IMR-90 (cell line): Measurements from ENCODE around the gene ZNF19. TPM values are rescaled to one million over a fixed set of nuclear protein-coding genes. Genes with fewer than 3 reads are reported as not detected.

Experiments
- ATAC-seq: fragments of 200-7000 bp; cut with Tn5 transposase; 2 replicates; pipeline ENCODE4 v1.9.1; 2020; ENCODE audit warnings: low read depth, mild to moderate bottlenecking, moderate library complexity
- BruUV-seq: library from RNA; stranded (reverse); fragments of 400-500 nt; replicated peaks from 2 replicates; lab custom pipeline; 2021; lab: Mats Ljungman, UMichigan
- CTCF ChIA-PET: fragments of 300-600 bp; formaldehyde crosslinking; extraction: SDS; loops from one replicate; lab custom pipeline; 2021; ENCODE audit warnings: antibody characterized with exemption; lab: Yijun Ruan, JAX
- POLR2A ChIA-PET: fragments of 300-600 bp; sonication (Branson Sonifier 250); formaldehyde crosslinking; loops from one replicate; lab custom pipeline; 2022; ENCODE audit warnings: antibody characterized with exemption; ENCODE audit not compliant: unreplicated experiment; lab: Charles Lee
- DNase-seq: peaks from one replicate; pipeline ENCODE4 v3.0.0; 2013
- H2AFZ ChIP-seq: replicated peaks from 2 replicates; pipeline ENCODE3; 2013; ENCODE audit warnings: low read length, mild to moderate bottlenecking; ENCODE audit not compliant: poor library complexity
- H2AK5ac ChIP-seq: 2 replicates; pipeline ENCODE4 v1.6.1; 2013; ENCODE audit warnings: low read depth, low read length, inconsistent platforms
- H2AK9ac ChIP-seq: replicated peaks from 2 replicates; pipeline ENCODE3; 2013; ENCODE audit warnings: mild to moderate bottlenecking, low read depth, low read length, moderate library complexity; ENCODE audit not compliant: poor library complexity
- H2BK120ac ChIP-seq: 2 replicates; pipeline ENCODE4 v1.6.1; 2013; ENCODE audit warnings: low read depth, low read length, inconsistent platforms
- H2BK15ac ChIP-seq: 3 replicates; pipeline ENCODE4 v1.6.1; 2013; ENCODE audit warnings: low read depth, low read length, inconsistent platforms
- H2BK20ac ChIP-seq: 2 replicates; pipeline ENCODE4 v1.6.1; 2013; ENCODE audit warnings: low read depth, mild to moderate bottlenecking, inconsistent platforms, low read length, moderate library complexity
- H2BK5ac ChIP-seq: 2 replicates; pipeline ENCODE4 v1.6.1; 2013; ENCODE audit warnings: mild to moderate bottlenecking, low read depth, low read length, inconsistent platforms; ENCODE audit not compliant: poor library complexity, severe bottlenecking
- H3K14ac ChIP-seq: replicated peaks from 2 replicates; pipeline ENCODE4 v1.6.1; 2013; ENCODE audit warnings: low read depth, low read length, inconsistent platforms
- H3K18ac ChIP-seq: 2 replicates; pipeline ENCODE4 v1.6.1; 2013; ENCODE audit warnings: low read depth, low read length, control low read depth
- H3K23ac ChIP-seq: 2 replicates; pipeline ENCODE4 v1.6.1; 2013; ENCODE audit warnings: low read depth, low read length, inconsistent platforms
- H3K27ac ChIP-seq: 2 replicates; pipeline ENCODE4 v1.5.1; 2013; ENCODE audit warnings: mild to moderate bottlenecking, control low read depth, low read length; ENCODE audit not compliant: insufficient read depth
- H3K27me3 ChIP-seq: 2 replicates; pipeline ENCODE4 v1.6.1; 2013; ENCODE audit warnings: low read length; ENCODE audit not compliant: control insufficient read depth, insufficient read depth
- H3K36me3 ChIP-seq: 2 replicates; pipeline ENCODE4 v1.6.1; 2013; ENCODE audit warnings: low read length, mixed read lengths; ENCODE audit not compliant: control insufficient read depth, insufficient read depth
- H3K4ac ChIP-seq: 2 replicates; pipeline ENCODE4 v1.6.1; 2013; ENCODE audit warnings: low read depth, low read length, inconsistent platforms
- H3K4me1 ChIP-seq: 2 replicates; pipeline ENCODE4 v1.6.1; 2013; ENCODE audit warnings: low read length, mixed read lengths; ENCODE audit not compliant: control insufficient read depth, insufficient read depth
- H3K4me2 ChIP-seq: 2 replicates; pipeline ENCODE4 v1.6.1; 2013; ENCODE audit warnings: low read depth, mild to moderate bottlenecking, control low read depth, low read length, moderate library complexity
- H3K4me3 ChIP-seq: 2 replicates; pipeline ENCODE4 v1.5.1; 2013; ENCODE audit warnings: low read depth, mild to moderate bottlenecking, control low read depth, low read length, moderate library complexity; ENCODE audit not compliant: insufficient read depth
- H3K56ac ChIP-seq: 2 replicates; pipeline ENCODE4 v1.6.1; 2013; ENCODE audit warnings: low read length, inconsistent platforms; ENCODE audit not compliant: insufficient read depth; ENCODE audit errors: extremely low read depth
- H3K79me1 ChIP-seq, 2 experiments: 2 replicates each; pipeline ENCODE4 v1.6.1; 2013; ENCODE audit warnings: low read length in 2 of 2, inconsistent platforms in 1 of 2, low read depth in 1 of 2
- H3K9ac ChIP-seq: 2 replicates; pipeline ENCODE4 v1.6.1; 2013; ENCODE audit warnings: low read depth, low read length, control low read depth
- H3K9me1 ChIP-seq: 2 replicates; pipeline ENCODE4 v1.6.1; 2013; ENCODE audit warnings: low read length, inconsistent platforms; ENCODE audit not compliant: insufficient read depth
- H3K9me3 ChIP-seq: 2 replicates; pipeline ENCODE4 v1.6.1; 2013; ENCODE audit warnings: low read length; ENCODE audit not compliant: control insufficient read depth, insufficient read depth
- H4K20me1 ChIP-seq: 2 replicates; pipeline ENCODE4 v1.6.1; 2013; ENCODE audit warnings: low read length, inconsistent platforms; ENCODE audit not compliant: insufficient read depth
- H4K5ac ChIP-seq: 2 replicates; pipeline ENCODE4 v1.6.1; 2013; ENCODE audit warnings: mild to moderate bottlenecking, low read depth, low read length, control low read depth
- H4K8ac ChIP-seq, 2 experiments: 2 replicates each; pipeline ENCODE4 v1.6.1; 2013; ENCODE audit warnings: low read depth in 2 of 2, low read length in 2 of 2, control low read depth in 1 of 2, inconsistent platforms in 1 of 2
- H4K91ac ChIP-seq: 2 replicates; pipeline ENCODE4 v1.6.1; 2013; ENCODE audit warnings: low read depth, low read length, inconsistent platforms; ENCODE audit not compliant: insufficient read depth
- CTCF ChIP-seq: conservative IDR thresholded peaks from 2 replicates; pipeline ENCODE4 v1.5.1; 2012; ENCODE audit warnings: mild to moderate bottlenecking, low read depth, low read length, improper control_type of control experiment
- FOS ChIP-seq: fragments of 150-350 bp; IDR thresholded peaks from 2 replicates; pipeline ENCODE4 v1.6.1; 2016; ENCODE audit warnings: low read depth, low read length
- WGBS, 2 experiments: methylation state at CpG; one replicate each; pipeline versions ENCODE4 v1.1.5 to v1.1.7; 2013; ENCODE audit warnings: missing lambda C conversion rate in 2 of 2; ENCODE audit not compliant: insufficient read length in 1 of 2; ENCODE audit errors: extremely low coverage in 2 of 2; 5-methylcytosine and 5-hydroxymethylcytosine counted together
- dilution Hi-C: fragments of 300-500 bp; cut with HindIII; formaldehyde crosslinking; loops from one replicate; pipeline ENCODE4 v1.14.3; 2018; ENCODE audit warnings: low sequenced_read_pairs; ENCODE audit not compliant: unreplicated experiment
- in situ Hi-C: fragments of 300-500 bp; cut with MboI; formaldehyde crosslinking; loops from 3 replicates; pipeline ENCODE4 v1.14.3; 2019; ENCODE audit warnings: low sequenced_read_pairs, inconsistent platforms, mixed read lengths
- intact Hi-C: fragments of 100-400 bp; cut with micrococcal nuclease; formaldehyde crosslinking; loops from 2 replicates; pipeline ENCODE4 v1.10.0; 2022
- polyA plus RNA-seq, 3 experiments: library from polyadenylated mRNA; depleted of rRNA; stranded (reverse); fragments of >200 nt; gene quantifications; 2 replicates each; pipeline ENCODE4 v1.2.3, GENCODE V29; 2012; ENCODE audit warnings: low replicate concordance in 1 of 3
- total RNA-seq: library from RNA; depleted of rRNA; stranded (reverse); fragments of >200 nt; gene quantifications from 2 replicates; pipeline ENCODE4 v1.2.3, GENCODE V29; 2012

The ZNF19 gene
- total and polyA plus RNA-seq, 2 of the 4 experiments (the other 2 are of a cell fraction): 0.89 to 2.9 TPM

DNA sequence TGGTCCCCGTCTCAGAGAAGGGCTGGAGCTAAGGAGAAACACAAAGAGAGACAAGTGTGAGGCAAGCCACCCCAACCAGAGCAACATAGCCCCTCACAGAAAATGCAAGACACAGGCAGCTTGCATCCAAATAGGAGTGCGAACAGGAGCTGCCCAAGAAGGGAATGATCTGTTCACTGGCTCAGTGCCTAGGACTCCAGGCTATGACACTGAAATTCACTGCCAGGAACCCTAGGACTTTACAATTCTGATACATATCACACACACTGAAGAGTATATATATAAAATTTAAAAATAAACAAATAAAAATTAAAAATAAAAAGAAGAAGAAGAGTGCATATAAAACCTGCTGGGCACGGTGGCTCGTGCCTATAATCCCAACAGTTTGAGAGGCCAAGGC is 32.3 kb downstream of the ZNF19 start:
- no peaks in the 10 kb centered on the region for H3K9me1 ChIP-seq
- dilution Hi-C loops: no loop called here
- BruUV-seq: no TSS peak
- H3K4ac ChIP-seq: no peak overlapping the region
- H3K27me3 ChIP-seq: no peaks in the 10 kb centered on the region
- peaks cover 25% of the 10 kb centered on the region for H3K9me3 ChIP-seq
- H3K4me1 ChIP-seq: peaks cover 6% of the 10 kb centered on the region
- H3K18ac ChIP-seq: no peak overlapping the region
- no peak overlapping the region for H3K23ac ChIP-seq
- H4K8ac ChIP-seq: no peak overlapping the region
- H3K56ac ChIP-seq: no peak overlapping the region
- CTCF ChIA-PET: no interaction called here
- H2AK9ac ChIP-seq: no peak overlapping the region
- H3K36me3 ChIP-seq: peaks cover 48% of the 10 kb centered on the region
- intact Hi-C loops: no loop called here
- no peak overlapping the region for H3K14ac ChIP-seq
- no peak overlapping the region for H3K4me2 ChIP-seq
- no peak overlapping the region for H4K5ac ChIP-seq
- no CpG with 5 or more reads among the region's 4 CpGs for WGBS, 2 experiments
- no peak for DNase-seq
- no peak overlapping the region for H4K91ac ChIP-seq
- H3K79me1 ChIP-seq: peaks cover 16 to 50% of the 10 kb centered on the region in 2 experiments
- no peak for ATAC-seq
- no peak overlapping the region for H3K9ac ChIP-seq
- in situ Hi-C loops: no loop called here
- H2AFZ ChIP-seq: no peak overlapping the region
- TF ChIP-seq FOS: no peak
- no peak for TF ChIP-seq CTCF
- H4K20me1 ChIP-seq: peaks cover 4% of the 10 kb centered on the region; the same call in 1 of the 2 replicates
- no peak overlapping the region for H2BK5ac ChIP-seq
- no peak overlapping the region for H2BK120ac ChIP-seq
- no peak overlapping the region for H2AK5ac ChIP-seq
- H2BK15ac ChIP-seq: no peak overlapping the region
- no peak overlapping the region for H3K4me3 ChIP-seq
- H3K27ac ChIP-seq: no peak overlapping the region
- no peak overlapping the region for H2BK20ac ChIP-seq
- POLR2A ChIA-PET: interaction anchor here (0.7 kb wide), 1 partner anchor 178 kb away, joined by 5 read pairs; no protein-coding TSS in a partner anchor
